ENCODE results near the gene HPCAL1. TPM values are rescaled to one million over a fixed set of nuclear protein-coding genes. Genes with fewer than 3 reads are reported as not detected.

The HPCAL1 gene
- total and polyA plus RNA-seq, 10 of the 15 experiments (the other 5 are each of a cell fraction or from before 2014, with no cell fraction given) = 0.40 to 12.8 (median 7.9) TPM

DNA sequence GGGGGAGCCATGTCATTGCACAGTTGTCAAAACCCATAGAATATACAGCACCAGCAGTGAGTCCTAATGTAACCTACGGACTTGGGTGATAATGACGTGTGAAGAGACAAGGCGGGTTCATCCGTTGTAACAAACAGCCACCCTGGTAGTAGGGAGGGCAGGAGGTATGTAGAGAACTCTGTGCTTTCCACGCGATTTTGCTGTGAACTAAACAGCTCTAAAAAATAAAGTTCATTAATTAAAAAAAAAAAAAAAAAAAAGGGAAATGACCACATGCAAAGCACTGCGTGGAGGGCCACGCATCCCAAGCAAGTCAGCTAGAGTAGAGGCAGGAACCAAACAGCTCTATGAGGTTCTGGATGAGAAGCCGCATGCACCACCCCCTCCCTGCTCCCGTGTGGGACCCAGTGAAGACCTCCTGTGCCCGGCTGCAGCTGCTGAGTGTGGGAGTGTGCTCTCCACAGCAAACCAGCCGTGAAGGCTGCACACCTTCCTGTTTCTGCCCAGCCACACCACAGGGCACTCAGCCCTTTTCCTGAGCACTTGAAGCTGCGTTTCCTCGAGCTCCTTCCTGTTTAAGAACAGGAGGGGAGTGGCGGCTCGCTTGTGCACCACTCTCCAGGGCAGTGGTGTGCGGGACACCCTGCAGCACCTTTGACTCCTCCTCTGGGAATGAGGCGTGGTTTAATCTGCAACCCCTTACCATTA, 79.8 kb downstream of the HPCAL1 start (continued):
- TF ChIP-seq, protein P1, sequence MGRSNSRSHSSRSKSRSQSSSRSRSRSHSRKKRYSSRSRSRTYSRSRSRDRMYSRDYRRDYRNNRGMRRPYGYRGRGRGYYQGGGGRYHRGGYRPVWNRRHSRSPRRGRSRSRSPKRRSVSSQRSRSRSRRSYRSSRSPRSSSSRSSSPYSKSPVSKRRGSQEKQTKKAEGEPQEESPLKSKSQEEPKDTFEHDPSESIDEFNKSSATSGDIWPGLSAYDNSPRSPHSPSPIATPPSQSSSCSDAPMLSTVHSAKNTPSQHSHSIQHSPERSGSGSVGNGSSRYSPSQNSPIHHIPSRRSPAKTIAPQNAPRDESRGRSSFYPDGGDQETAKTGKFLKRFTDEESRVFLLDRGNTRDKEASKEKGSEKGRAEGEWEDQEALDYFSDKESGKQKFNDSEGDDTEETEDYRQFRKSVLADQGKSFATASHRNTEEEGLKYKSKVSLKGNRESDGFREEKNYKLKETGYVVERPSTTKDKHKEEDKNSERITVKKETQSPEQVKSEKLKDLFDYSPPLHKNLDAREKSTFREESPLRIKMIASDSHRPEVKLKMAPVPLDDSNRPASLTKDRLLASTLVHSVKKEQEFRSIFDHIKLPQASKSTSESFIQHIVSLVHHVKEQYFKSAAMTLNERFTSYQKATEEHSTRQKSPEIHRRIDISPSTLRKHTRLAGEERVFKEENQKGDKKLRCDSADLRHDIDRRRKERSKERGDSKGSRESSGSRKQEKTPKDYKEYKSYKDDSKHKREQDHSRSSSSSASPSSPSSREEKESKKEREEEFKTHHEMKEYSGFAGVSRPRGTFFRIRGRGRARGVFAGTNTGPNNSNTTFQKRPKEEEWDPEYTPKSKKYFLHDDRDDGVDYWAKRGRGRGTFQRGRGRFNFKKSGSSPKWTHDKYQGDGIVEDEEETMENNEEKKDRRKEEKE (IDR thresholded peaks at IDR 0.05) = no peak
- no peak for TF ChIP-seq MXI1 (IDR thresholded peaks at IDR 0.05; ENCODE audit: low read depth, low read length)
- TF ChIP-seq RCOR1 (conservative IDR thresholded peaks at IDR 0.05; ENCODE audit: low read depth, low read length) = 0 out of 2 replicates have a peak, but pooled peaks have one; percentile 32
- TF ChIP-seq MTA2 (IDR thresholded peaks at IDR 0.05; ENCODE audit: low read depth) = 0 out of 2 replicates have a peak, but pooled peaks have one; percentile 31
- TF ChIP-seq TCF3 (IDR thresholded peaks at IDR 0.05; ENCODE audit: borderline replicate concordance, insufficient read depth, low read depth, low read length) = 0 out of 2 replicates have a peak, but pooled peaks have one; percentile 20
- TF ChIP-seq ZSCAN29 (IDR thresholded peaks at IDR 0.05) = no peak
- no peak for TF ChIP-seq SP1 (IDR thresholded peaks at IDR 0.05; ENCODE audit: low read depth, low read length)
- TF ChIP-seq TCF12 (IDR thresholded peaks at IDR 0.05; ENCODE audit: low read depth, low read length) = peak; percentile 82
- no peak for TF ChIP-seq YY1 (IDR thresholded peaks at IDR 0.05; ENCODE audit: low read depth, low read length)
- no peak for TF ChIP-seq MTA3 (IDR thresholded peaks at IDR 0.05; ENCODE audit: borderline replicate concordance, low read length)
- peak in 1 of 2 experiments; percentile 74; a peak in 2 of 4 replicates for TF ChIP-seq BHLHE40 (IDR thresholded peaks at IDR 0.05; ENCODE audit: borderline replicate concordance in 1 of 2, low read depth in 2 of 2, low read length in 1 of 2)
- 0 out of 2 replicates have a peak, but pooled peaks have one; percentile 48 for TF ChIP-seq NBN (IDR thresholded peaks at IDR 0.05)
- TF ChIP-seq HCFC1 (IDR thresholded peaks at IDR 0.05; ENCODE audit: low read length) = no peak
